Left forelimb (tissue), 1 donor: ENCODE data around the gene GPC1.

Source experiments
- DNase-seq: peaks from one replicate; pipeline ENCODE4 v3.0.0-alpha.2; 2018; ENCODE audit warnings: low spot score

Gene GPC1

GRCh38 chr2:240430595-240430994 is 4.9 kb upstream of the GPC1 start:
- DNase-seq, result peak; percentile 45

- DNase-seq, result peak; percentile 58
These were observed 4.2 kb upstream of the GPC1 start for GRCh38 chr2:240431271-240431660.

- DNase-seq, result peak; percentile 50
These were observed 3.6 kb upstream of the GPC1 start for GRCh38 chr2:240431661-240432424.

DNA sequence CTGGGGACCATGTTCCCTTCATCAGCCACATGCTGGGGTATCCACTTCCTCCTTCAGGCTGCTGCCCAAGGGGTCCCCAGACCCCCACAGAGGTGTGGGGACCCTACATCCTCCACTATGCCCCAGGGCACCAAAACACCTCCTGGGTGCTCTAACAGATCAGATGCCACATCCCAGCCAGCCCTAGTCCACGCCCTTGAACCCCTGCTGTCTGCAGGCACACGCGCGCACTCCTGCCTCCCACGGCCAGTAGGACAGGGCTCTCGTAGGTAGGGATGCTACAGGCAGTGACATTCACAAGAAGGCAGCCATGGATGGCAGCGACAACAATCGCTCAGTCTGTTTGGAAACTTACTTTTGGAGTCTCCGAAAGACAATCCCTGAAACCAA is 3.0 kb upstream of the GPC1 start:
- DNase-seq, result peak; percentile 37

- peak; percentile 47 for DNase-seq
These were observed 2.4 kb upstream of the GPC1 start for GRCh38 chr2:240432820-240433801.

- DNase-seq, result peak; percentile 52
These were observed 1.3 kb upstream of the GPC1 start for GRCh38 chr2:240433973-240434727.

- peak; percentile 95 for DNase-seq
These were observed 571 bp upstream of the GPC1 start for GRCh38 chr2:240434728-240435456.

- no peak for DNase-seq
These were observed 652 bp downstream of the GPC1 start for GRCh38 chr2:240435948-240436682.

GRCh38 chr2:240436683-240437550 is 1.5 kb downstream of the GPC1 start:
- DNase-seq, result no peak

DNA sequence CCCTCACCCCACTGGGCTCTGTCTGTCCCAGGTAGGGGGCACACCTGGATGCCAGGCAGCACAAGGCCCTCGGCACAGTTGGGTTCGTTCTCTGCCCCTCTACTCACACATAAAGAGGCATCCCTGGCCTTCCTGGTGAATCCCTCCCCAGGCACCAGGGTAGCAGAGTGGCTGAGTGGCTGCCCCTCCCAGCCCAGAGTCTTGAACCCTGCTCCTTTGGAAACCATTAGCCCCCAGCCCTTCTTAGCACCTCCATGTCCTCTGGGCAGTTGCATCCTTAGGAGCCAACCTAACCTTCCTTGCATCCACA is 2.0 kb downstream of the GPC1 start:
- no peak for DNase-seq

- peak; percentile 84 for DNase-seq
These were observed 2.7 kb downstream of the GPC1 start for GRCh38 chr2:240437861-240438809.

GRCh38 chr2:240438810-240439697 is 3.6 kb downstream of the GPC1 start:
- DNase-seq, result no peak

- no peak for DNase-seq
These were observed 4.3 kb downstream of the GPC1 start for GRCh38 chr2:240439698-240440151.

- no peak for DNase-seq
These were observed 4.8 kb downstream of the GPC1 start for GRCh38 chr2:240440251-240440650.

DNA sequence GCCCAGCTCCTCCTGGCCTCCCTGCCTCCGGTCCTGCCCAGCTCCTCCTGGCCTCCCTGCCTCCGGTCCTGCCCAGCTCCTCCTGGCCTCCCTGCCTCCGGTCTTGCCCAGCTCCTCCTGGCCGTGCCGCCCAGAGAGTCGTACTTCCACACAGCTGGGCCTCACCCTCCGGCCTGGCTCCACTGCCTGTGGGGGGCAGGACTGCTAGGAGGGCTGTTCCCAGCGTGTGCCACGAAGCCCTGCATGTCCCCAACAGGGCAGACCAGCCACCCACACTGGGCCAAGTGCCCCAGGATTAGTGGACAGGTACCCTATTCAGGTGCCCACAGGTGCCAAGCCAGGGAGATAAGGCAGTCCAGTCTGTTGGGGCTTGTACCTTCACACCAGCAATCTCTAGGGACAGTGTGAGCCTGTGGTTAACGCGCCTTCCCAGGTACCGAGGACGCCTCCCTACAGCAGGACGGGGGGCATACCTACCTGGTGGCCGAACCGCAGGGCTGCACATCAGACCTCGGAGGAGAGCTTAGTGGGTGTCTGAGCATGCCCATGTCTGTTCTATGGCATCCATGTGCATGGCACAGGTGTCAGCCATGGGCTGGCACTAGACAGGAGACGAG is 5.3 kb downstream of the GPC1 start:
- no peak for DNase-seq

DNA sequence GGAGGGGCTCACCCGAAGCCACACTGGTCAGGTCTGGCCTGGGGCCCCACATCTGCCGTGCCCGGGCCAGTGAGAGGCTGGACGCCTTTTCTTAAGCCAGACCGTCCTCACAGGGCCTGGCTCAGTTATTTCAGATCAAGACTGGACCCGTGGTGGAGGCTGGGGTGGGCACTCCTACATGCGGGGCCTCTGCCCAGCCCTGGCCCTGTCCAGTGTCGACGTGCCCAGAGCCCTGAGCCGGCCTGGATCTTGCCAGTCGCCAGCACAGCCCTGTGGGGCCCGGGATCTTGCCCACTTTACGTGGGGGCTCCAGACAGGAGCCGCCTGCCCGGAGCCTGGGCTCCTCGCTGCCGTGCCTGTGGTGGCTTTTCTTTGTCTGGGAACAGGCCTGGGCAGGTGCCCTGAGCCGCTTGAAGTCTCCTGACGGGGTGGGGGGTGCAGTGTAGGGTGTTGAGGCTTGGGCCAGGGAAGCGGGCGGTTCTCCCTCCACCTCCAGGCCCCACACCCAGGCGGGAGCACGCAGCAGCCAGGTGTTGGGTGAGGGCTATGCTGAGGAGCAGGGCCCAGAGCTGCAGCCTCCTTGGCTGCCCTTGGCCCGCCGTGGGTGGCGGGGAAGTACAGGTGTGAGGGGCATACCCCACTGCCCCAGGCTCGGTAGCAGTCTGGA is 6.0 kb downstream of the GPC1 start:
- DNase-seq, result no peak

DNA sequence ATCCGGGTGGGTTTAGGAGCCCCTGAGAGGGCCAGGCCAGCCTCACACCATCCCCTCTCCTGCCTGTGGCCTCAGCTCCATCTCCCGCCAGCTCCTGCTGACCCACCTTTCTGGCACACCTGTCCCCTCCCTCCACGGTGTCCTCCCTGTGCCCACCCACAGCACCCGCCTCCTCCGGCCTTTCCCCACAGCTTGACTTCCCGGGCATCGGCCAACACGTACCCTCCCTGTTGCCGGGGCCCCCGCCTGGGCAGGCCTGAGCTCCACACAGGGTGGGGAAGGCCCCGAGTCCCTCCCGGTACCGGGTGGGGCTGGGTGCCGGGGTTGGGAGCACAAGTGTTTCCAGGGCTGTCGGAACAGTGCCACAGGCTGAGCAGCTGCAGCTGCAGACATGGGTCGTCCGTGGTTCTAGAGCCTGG is 6.5 kb downstream of the GPC1 start:
- DNase-seq, result no peak
